Measurements from ENCODE around the gene PRKCB.

PRKCB gene

GRCh38 chr16:23836404-23837311 lies 875 bp downstream of the PRKCB start:
- DNase-seq (ENCODE audit: low spot score): no peak

GRCh38 chr16:23837553-23838308 lies 1.9 kb downstream of the PRKCB start:
- no peak for DNase-seq (ENCODE audit: low spot score)

- DNase-seq (ENCODE audit: low spot score): no peak
These were observed 2.8 kb downstream of the PRKCB start for GRCh38 chr16:23838485-23839142.

- DNase-seq (ENCODE audit: low spot score): no peak
These were observed 4.5 kb downstream of the PRKCB start for GRCh38 chr16:23840310-23840709.

- no peak for DNase-seq (ENCODE audit: low spot score)
These were observed 6.4 kb downstream of the PRKCB start for GRCh38 chr16:23842137-23842600.

GRCh38 chr16:23843143-23843542 lies 7.4 kb downstream of the PRKCB start:
- no peak for DNase-seq (ENCODE audit: low spot score)

- DNase-seq (ENCODE audit: low spot score): no peak
These were observed 11.5 kb downstream of the PRKCB start for GRCh38 chr16:23847251-23847650.

GRCh38 chr16:23847948-23848347 lies 12.2 kb downstream of the PRKCB start:
- DNase-seq (ENCODE audit: low spot score): no peak

GRCh38 chr16:23848958-23849357 lies 13.2 kb downstream of the PRKCB start:
- no peak for DNase-seq (ENCODE audit: low spot score)

GRCh38 chr16:23852794-23853562 lies 17.2 kb downstream of the PRKCB start:
- DNase-seq (ENCODE audit: low spot score): no peak

- DNase-seq (ENCODE audit: low spot score): no peak
These were observed 19.2 kb downstream of the PRKCB start for GRCh38 chr16:23855010-23855409.

GRCh38 chr16:23856251-23856709 lies 20.5 kb downstream of the PRKCB start:
- no peak for DNase-seq (ENCODE audit: low spot score)

GRCh38 chr16:23857256-23857880 lies 21.6 kb downstream of the PRKCB start:
- DNase-seq (ENCODE audit: low spot score): no peak

GRCh38 chr16:23857881-23858269 lies 22.1 kb downstream of the PRKCB start:
- no peak for DNase-seq (ENCODE audit: low spot score)

GRCh38 chr16:23858542-23858941 lies 22.8 kb downstream of the PRKCB start:
- DNase-seq (ENCODE audit: low spot score): no peak

- no peak for DNase-seq (ENCODE audit: low spot score)
These were observed 24.0 kb downstream of the PRKCB start for GRCh38 chr16:23859713-23860269.

- no peak for DNase-seq (ENCODE audit: low spot score)
These were observed 26.1 kb downstream of the PRKCB start for GRCh38 chr16:23861874-23862273.

- no peak for DNase-seq (ENCODE audit: low spot score)
These were observed 26.8 kb downstream of the PRKCB start for GRCh38 chr16:23862556-23862955.

- no peak for DNase-seq (ENCODE audit: low spot score)
These were observed 28.0 kb downstream of the PRKCB start for GRCh38 chr16:23863511-23864422.

GRCh38 chr16:23865853-23866252 lies 30.1 kb downstream of the PRKCB start:
- DNase-seq (ENCODE audit: low spot score): no peak
